Right lobe of liver (tissue), 4 donors: Measurements from ENCODE around the gene ARHGAP15.

Experiments used
- POLR2A ChIP-seq: fragments of 450-650 bp; IDR thresholded peaks from one replicate; pipeline ENCODE4 v1.6.1; 2017; ENCODE audit warnings: antibody characterized with exemption, mild to moderate bottlenecking
- TF ChIP-seq, protein P1 (sequence below), 4 donors: fragments of 200-600 bp in 3 of 4; fragments of 450-650 bp in 1 of 4; IDR thresholded peaks; one replicate each; pipeline versions ENCODE4 v1.5.1 to v1.8.0; 2016 to 2022; ENCODE audit warnings: antibody characterized with exemption in 4 of 4, mild to moderate bottlenecking in 2 of 4
- donor health status: DM: no; HTN: no; CAD: no.
- donor health status: DM: no; HTN: no; CAD: no.
- donor health status: DM: no; HTN: yes; CAD: no.

DNA sequence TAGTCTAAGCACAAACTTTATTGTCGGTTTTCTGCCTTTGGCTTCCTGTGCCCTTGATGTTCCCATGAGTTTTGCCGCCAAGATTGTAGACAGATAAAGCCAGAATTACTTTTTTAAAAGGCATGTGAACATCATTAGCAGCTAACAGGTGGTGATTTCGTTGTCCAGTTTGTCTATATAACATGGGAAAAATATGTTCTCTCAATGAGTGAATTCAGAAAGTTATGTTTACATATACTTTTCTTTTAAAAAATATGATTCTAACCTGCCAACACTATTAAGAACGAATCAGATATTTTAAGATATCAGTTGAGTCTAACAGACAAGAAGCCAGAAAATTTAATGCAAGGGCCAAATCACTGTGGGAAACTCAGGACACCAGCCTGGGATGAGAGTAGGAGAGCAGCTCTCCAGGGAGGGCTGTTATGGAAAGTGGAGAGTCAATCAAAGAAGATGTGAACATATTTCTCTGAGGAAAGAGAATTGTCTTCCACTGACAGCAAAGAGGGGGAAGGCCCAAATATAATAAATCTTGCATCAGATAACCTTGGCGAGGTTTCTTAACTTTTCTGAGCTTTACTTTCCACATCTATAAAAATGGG, 311.3 kb downstream of the ARHGAP15 start:
- TF ChIP-seq, protein P1, sequence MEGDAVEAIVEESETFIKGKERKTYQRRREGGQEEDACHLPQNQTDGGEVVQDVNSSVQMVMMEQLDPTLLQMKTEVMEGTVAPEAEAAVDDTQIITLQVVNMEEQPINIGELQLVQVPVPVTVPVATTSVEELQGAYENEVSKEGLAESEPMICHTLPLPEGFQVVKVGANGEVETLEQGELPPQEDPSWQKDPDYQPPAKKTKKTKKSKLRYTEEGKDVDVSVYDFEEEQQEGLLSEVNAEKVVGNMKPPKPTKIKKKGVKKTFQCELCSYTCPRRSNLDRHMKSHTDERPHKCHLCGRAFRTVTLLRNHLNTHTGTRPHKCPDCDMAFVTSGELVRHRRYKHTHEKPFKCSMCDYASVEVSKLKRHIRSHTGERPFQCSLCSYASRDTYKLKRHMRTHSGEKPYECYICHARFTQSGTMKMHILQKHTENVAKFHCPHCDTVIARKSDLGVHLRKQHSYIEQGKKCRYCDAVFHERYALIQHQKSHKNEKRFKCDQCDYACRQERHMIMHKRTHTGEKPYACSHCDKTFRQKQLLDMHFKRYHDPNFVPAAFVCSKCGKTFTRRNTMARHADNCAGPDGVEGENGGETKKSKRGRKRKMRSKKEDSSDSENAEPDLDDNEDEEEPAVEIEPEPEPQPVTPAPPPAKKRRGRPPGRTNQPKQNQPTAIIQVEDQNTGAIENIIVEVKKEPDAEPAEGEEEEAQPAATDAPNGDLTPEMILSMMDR (IDR thresholded peaks at IDR 0.05): no peak
- TF ChIP-seq POLR2A: no peak
